ENCODE measurements around the gene CYTH4. TPM values are rescaled to one million over a fixed set of nuclear protein-coding genes. Genes with fewer than 3 reads are reported as not detected.

CYTH4 gene
- total RNA-seq, 1 donor from 2014 or later, result 57.1 TPM

DNA sequence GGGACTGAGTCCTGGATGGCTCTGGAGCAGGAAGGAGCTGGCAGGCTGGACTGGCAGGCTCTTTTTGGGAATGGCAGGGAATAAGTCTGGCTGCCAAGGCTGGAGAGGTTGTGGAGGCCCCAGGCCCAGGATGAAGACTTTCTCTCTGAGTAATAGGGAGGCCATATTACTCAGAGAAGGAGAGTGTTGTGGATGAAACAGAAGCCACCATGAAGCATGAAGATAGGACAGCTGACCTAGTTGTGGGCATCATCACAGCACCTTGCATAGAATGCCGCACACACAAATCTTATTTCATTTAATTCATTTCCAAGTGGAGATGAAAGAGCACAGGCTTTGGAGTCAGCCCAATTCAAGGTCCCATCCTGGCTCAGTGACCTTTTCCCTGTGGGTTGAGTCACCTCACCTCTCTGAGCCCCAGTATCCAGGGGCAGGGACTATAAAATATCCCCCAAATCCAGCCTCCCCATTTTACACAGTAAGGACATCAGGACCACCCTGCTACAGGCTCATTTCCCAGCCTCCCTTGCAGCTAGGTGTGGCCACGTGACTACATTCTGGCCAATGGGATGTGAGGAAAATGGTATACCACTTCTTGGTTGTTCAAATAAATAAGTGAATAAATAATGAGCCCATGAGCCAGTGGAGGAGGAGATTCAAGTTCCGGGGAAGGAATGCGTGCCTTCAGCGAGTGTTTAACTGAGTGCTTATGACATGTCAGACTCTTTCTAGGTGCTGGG, 9.4 kb downstream of the CYTH4 start:
- H3K27me3 Mint-ChIP-seq (ENCODE audit: insufficient read depth), result no peaks in the 10 kb centered on the region
- no peaks in the 10 kb centered on the region for H3K9me3 Mint-ChIP-seq
- H3K4me1 Mint-ChIP-seq (ENCODE audit: low read depth), result peaks cover 81% of the 10 kb centered on the region
- intact Hi-C loops (cut with micrococcal nuclease), result no loop called here
- no peak overlapping the region for H3K4me3 Mint-ChIP-seq
- peaks cover 66% of the 10 kb centered on the region for H3K36me3 Mint-ChIP-seq (ENCODE audit: low read depth)
- peak overlapping the region; percentile 70 for H3K27ac Mint-ChIP-seq
- DNase-seq (ENCODE audit: low spot score), result no peak

DNA sequence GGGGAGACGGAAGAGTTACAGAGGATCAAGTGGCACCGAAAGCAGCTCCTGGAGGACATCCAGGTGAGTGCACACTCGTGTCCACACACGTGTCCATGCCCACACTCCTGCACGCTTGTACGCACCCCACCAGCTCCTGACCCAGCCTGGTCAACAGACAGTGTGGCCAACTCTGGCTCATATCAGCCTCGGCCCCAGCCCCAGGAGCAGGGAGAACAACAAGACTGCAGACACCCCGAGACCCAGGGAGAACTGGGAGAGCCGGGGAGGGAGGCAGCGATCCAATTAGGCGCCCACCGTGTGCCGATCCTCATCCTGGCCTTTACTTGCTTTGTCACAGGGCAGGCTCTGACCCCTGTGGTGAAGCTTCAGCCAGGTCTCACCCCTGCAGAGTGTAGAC, 10.3 kb downstream of the CYTH4 start:
- intact Hi-C loops (cut with micrococcal nuclease), result no loop called here
- Mint-ChIP-seq H3K9me3 (no peaks in the 10 kb centered on the region), H3K36me3 (ENCODE audit: low read depth) (peaks cover 63% of the 10 kb centered on the region), H3K4me3 (no peak overlapping the region), H3K4me1 (ENCODE audit: low read depth) (peaks cover 75% of the 10 kb centered on the region), H3K27me3 (ENCODE audit: insufficient read depth) (no peaks in the 10 kb centered on the region), H3K27ac (no peak overlapping the region)
- no peak for DNase-seq (ENCODE audit: low spot score)

DNA sequence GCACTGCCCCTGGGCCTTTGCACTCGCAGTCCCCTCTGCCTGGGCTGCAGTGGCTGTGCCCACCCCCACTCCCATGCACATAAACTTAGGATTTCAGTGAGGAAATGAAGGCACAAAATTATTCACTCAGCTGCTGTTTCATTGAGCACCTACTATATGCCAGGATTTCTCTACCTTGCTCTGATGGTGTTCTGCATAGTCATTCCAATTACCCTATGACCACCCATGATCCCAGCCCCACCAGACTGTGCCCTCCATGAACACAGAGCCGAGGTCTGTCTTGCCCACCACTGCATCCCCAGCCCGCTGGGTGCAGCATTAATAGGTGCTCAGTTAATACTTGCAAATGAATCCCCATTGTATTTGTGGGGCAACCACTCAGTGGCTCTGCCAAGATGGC, 10.9 kb downstream of the CYTH4 start:
- DNase-seq (ENCODE audit: low spot score), result no peak
- intact Hi-C loops (cut with micrococcal nuclease), result no loop called here
- Mint-ChIP-seq H3K27ac (no peak overlapping the region), H3K4me3 (no peak overlapping the region), H3K4me1 (ENCODE audit: low read depth) (peaks cover 75% of the 10 kb centered on the region), H3K36me3 (ENCODE audit: low read depth) (peaks cover 62% of the 10 kb centered on the region), H3K9me3 (no peaks in the 10 kb centered on the region), H3K27me3 (ENCODE audit: insufficient read depth) (no peaks in the 10 kb centered on the region)

DNA sequence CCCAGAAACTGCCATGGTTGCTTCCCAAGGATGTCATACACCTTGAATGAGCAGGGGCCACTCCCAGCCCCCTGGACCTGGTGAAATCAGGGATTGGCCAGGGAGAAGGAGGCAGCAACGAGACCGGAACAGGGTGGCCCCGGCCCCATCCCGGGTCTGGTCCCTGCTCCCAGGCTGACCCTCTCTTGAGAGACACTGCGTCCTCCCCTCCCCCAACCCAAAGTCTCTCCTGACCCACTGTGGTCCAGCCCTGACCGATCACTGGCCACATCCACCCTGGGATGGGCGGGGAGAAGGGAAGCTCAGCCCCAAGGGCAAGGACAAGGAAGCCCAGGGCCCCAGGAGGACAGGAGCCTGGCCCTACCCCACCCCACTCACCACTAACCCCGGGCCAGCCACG, 12.4 kb downstream of the CYTH4 start:
- no peak for DNase-seq (ENCODE audit: low spot score)
- H3K27me3 Mint-ChIP-seq (ENCODE audit: insufficient read depth), result no peaks in the 10 kb centered on the region
- peaks cover 75% of the 10 kb centered on the region for H3K4me1 Mint-ChIP-seq (ENCODE audit: low read depth)
- no peaks in the 10 kb centered on the region for H3K9me3 Mint-ChIP-seq
- peak overlapping the region; percentile 33 for H3K4me3 Mint-ChIP-seq
- intact Hi-C loops (cut with micrococcal nuclease), result no loop called here
- peak overlapping the region; percentile 75 for H3K27ac Mint-ChIP-seq
- H3K36me3 Mint-ChIP-seq (ENCODE audit: low read depth), result peaks cover 55% of the 10 kb centered on the region

DNA sequence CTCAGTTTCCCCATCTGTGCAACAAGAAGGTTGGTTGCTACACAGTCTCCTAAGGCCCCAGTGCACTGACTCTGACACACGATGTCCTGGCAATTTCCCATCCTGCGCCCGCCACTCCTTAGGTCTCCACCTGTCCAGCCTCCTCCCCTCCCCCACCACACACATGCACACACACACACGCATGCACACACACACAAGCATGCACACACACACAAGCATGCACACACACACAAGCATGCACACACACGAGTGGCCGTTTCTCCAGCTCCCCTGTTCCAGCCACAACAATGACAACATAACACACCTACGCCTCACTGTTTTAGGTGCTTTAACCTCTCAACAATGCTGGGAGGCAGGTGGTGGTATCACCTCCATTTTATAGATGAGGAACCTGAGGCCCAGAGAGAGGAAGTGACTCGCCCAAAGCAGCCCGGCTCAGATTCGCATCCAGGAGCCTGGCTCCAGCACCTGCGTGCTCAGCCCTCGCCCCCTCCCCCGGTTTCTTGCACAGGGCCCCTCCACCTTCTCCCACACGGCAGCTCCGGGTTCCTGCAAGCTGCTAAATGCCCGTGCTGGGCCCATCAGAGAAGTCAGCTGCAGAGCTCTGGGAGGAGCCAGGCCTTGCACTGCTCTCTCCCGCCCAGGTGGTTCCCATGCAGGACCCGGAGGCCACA, 13.0 kb downstream of the CYTH4 start:
- H3K36me3 Mint-ChIP-seq (ENCODE audit: low read depth), result peaks cover 55% of the 10 kb centered on the region
- H3K9me3 Mint-ChIP-seq, result no peaks in the 10 kb centered on the region
- H3K4me3 Mint-ChIP-seq, result peak overlapping the region; percentile 33
- peaks cover 75% of the 10 kb centered on the region for H3K4me1 Mint-ChIP-seq (ENCODE audit: low read depth)
- intact Hi-C loops (cut with micrococcal nuclease), result no loop called here
- H3K27ac Mint-ChIP-seq, result peak overlapping the region; percentile 75
- no peaks in the 10 kb centered on the region for H3K27me3 Mint-ChIP-seq (ENCODE audit: insufficient read depth)
- no peak for DNase-seq (ENCODE audit: low spot score)

DNA sequence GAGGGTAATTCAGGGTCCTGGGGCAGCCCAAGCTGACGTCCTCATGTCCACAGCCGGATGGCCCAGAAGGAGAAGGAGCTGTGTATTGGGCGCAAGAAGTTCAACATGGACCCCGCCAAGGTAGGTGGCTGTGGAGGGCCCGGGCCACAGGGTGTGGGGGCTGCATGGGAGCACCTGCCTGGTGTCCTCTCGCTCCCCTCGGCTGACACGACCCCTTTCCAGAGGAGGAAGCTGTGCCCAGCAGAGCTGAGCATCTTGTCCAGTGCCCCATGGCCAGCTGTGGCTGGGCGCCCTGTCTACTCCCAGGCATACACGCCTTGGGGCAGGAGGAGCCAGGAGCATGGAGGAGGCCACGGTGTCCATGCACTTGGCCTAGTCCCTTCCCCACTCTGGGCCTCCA, 13.6 kb downstream of the CYTH4 start:
- Mint-ChIP-seq H3K27ac (peak overlapping the region; percentile 55), H3K4me3 (peak overlapping the region; percentile 5), H3K36me3 (ENCODE audit: low read depth) (peaks cover 57% of the 10 kb centered on the region), H3K9me3 (no peaks in the 10 kb centered on the region), H3K27me3 (ENCODE audit: insufficient read depth) (no peaks in the 10 kb centered on the region), H3K4me1 (ENCODE audit: low read depth) (peaks cover 76% of the 10 kb centered on the region)
- DNase-seq (ENCODE audit: low spot score), result no peak
- intact Hi-C loops (cut with micrococcal nuclease), result no loop called here

DNA sequence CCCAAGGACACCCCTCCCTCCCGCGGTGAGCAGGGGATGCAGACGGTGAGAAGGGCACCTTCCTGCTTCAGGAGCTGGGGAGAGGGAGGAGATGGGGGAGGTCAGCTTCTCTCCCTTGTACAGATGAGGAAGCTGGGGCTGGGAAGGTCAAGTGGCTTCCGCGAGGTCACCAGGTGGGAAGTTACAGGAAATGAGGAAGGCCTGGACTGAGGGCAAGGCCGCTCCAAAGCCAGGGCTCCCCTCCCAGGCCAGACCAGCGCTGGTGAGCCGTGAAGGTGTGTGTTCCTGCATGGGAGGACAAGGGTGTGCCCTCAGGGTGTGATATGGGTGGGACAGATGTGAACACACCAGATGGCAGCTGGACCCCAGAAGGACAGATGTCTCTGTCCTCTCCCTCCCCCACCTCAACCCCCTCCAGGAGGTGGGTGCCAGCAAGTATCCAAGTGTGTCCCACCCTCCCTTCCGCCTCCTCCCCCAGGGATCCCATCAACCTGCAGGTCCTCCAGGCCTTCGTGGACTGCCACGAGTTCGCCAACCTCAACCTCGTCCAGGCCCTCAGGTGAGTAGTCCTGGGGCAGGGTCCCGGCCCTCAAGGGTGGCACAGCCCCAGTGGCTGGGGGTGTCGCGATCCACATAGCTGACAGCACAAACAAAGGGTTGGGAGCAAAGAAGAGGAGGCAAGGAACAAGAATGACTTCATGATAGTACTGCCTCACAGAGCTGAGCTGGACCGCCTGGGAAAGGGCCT, 16.6 kb downstream of the CYTH4 start:
- intact Hi-C loops (cut with micrococcal nuclease), result no loop called here
- H3K36me3 Mint-ChIP-seq (ENCODE audit: low read depth), result peaks cover 53% of the 10 kb centered on the region
- no peaks in the 10 kb centered on the region for H3K9me3 Mint-ChIP-seq
- H3K4me3 Mint-ChIP-seq, result no peak overlapping the region
- peaks cover 71% of the 10 kb centered on the region for H3K4me1 Mint-ChIP-seq (ENCODE audit: low read depth)
- H3K27ac Mint-ChIP-seq, result peak overlapping the region; percentile 89
- H3K27me3 Mint-ChIP-seq (ENCODE audit: insufficient read depth), result no peaks in the 10 kb centered on the region
- no peak for DNase-seq (ENCODE audit: low spot score)

DNA sequence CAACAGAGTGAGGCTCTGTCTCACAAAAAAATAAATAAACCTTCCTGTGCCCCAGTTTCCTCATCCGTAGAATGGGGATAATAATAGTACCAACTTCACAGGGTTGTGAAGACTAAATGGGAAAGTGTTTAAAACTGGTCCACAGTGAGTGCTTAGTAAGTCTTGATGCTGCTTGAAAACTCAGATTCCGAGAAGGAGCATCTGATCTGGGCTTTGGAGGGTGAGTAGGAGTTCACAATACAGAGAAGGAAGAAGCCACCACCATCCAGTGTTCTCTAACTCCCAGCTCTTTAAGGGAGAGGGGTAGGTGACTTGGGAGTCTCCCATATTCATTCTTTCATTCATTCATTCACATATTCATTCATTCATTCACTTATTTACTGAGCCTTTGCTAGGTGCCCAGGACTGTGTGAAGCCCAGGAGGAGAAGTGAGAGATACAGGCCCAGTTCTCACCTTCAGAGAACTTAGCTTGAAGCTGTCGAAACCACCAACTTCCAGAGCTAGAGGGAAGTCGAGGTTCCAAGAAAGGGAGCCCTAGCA, 17.7 kb downstream of the CYTH4 start:
- Mint-ChIP-seq H3K4me3 (peak overlapping the region; percentile 31), H3K27ac (peak overlapping the region; percentile 89), H3K36me3 (ENCODE audit: low read depth) (peaks cover 54% of the 10 kb centered on the region), H3K9me3 (no peaks in the 10 kb centered on the region), H3K27me3 (ENCODE audit: insufficient read depth) (no peaks in the 10 kb centered on the region), H3K4me1 (ENCODE audit: low read depth) (peaks cover 67% of the 10 kb centered on the region)
- intact Hi-C loops (cut with micrococcal nuclease), result loop anchor here (1.0 kb wide), 1 partner anchor 17 kb away; no protein-coding TSS in a partner anchor
- no peak for DNase-seq (ENCODE audit: low spot score)

DNA sequence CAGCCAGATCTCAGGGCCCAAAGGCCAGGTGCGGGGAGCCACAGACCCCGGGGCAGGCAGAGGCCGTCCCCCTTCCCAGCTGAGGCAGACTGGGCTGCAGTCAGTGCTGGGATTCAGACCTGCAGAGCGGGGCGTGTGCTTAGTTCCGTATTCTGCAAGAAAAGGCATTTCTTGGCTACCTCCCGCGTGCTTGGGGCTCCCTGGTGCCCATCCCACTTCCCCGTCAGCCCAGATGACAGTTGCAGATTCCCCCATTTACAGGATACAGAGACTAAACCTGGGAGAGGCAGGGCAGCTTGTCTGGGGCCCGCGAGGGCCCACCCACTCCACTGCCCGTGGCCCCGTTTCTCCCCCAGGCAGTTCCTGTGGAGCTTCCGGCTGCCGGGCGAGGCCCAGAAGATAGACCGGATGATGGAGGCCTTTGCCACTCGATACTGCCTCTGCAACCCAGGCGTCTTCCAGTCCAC, 18.3 kb downstream of the CYTH4 start:
- peak overlapping the region; percentile 61 for H3K4me3 Mint-ChIP-seq
- peaks cover 56% of the 10 kb centered on the region for H3K36me3 Mint-ChIP-seq (ENCODE audit: low read depth)
- intact Hi-C loops (cut with micrococcal nuclease), result loop anchor here (1.0 kb wide), 1 partner anchor 17 kb away; no protein-coding TSS in a partner anchor
- no peaks in the 10 kb centered on the region for H3K9me3 Mint-ChIP-seq
- peaks cover 67% of the 10 kb centered on the region for H3K4me1 Mint-ChIP-seq (ENCODE audit: low read depth)
- H3K27ac Mint-ChIP-seq, result peak overlapping the region; percentile 89
- H3K27me3 Mint-ChIP-seq (ENCODE audit: insufficient read depth), result no peaks in the 10 kb centered on the region
- peak; percentile 40 for DNase-seq (ENCODE audit: low spot score)

DNA sequence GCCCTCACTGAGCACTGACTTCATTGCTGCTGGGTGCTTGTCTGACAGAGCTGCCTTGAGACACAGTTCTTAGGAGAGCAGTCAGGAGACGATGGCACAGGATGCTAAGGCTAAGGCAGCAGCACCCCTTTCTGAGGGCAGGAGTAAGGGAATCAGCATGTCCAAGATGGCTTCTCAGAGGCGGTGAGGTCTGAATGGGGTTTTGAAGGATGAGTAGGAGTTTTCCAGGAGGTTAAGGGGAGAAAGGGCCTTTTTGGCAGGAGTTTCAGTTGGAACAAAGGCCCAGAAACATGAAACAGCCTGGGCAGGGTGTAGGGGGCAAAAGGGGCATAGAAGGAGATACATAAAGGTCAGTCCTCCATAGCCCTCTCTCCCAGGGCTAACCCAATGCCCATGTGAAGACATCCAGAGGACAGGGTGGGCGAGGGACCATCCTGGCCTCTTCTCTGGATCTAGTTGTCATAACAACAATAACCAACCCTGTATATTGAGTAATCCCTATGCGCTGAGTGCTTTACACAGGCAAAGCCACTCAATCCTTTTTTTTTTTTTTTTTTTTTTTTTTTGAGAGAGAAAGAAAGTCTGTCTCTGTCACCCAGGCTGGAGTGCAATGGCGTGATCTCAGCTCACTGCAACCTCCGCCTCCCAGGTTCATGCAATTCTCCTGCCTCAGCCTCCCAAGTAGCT, 19.0 kb downstream of the CYTH4 start:
- Mint-ChIP-seq H3K27ac (peak overlapping the region; percentile 89), H3K9me3 (no peaks in the 10 kb centered on the region), H3K36me3 (ENCODE audit: low read depth) (peaks cover 59% of the 10 kb centered on the region), H3K4me1 (ENCODE audit: low read depth) (peaks cover 70% of the 10 kb centered on the region), H3K27me3 (ENCODE audit: insufficient read depth) (no peaks in the 10 kb centered on the region), H3K4me3 (peak overlapping the region; percentile 61)
- intact Hi-C loops (cut with micrococcal nuclease), result no loop called here
- DNase-seq (ENCODE audit: low spot score), result no peak

DNA sequence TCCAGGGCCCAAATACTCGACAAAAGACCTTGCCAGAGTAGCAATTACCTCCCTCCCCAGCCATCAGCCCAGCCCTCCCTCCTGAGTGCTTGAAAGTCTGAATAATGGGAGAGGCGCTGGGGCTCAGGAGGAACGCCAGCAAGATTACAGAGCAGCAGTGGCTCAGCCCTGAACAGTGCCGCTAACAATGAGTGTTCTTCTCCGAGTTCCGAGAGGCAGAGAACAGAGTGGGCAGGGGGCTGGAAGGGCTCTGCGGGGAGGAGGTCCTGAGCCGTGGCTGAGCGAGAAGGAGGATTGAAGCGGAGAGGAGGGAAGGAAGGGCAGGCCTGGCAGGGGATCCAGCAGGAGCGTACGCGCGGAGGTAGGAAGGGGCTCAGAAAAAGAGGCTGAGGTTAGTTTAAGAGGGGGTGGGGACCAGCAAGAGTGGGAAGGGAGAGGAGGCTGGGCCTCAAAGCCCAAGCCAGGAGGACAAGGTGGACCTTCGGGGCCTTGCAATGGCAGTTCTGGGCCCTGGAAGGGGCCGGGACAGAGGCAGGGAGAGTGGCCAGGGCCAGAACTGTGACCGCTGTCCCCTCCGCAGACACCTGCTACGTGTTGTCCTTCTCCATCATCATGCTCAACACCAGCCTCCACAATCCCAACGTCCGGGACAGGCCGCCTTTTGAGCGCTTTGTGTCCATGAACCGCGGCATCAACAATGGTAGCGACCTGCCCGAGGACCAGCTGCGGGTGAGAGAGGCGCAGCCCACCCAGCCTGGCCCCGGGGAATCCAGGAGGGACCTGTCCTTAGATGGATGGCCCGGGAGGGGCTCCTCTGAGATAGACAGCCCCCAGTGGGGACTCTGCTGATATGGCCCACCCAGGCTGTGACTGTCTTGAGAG, 20.6 kb downstream of the CYTH4 start:
- peaks cover 81% of the 10 kb centered on the region for H3K4me1 Mint-ChIP-seq (ENCODE audit: low read depth)
- intact Hi-C loops (cut with micrococcal nuclease), result no loop called here
- no peaks in the 10 kb centered on the region for H3K27me3 Mint-ChIP-seq (ENCODE audit: insufficient read depth)
- peak overlapping the region; percentile 94 for H3K27ac Mint-ChIP-seq
- no peak overlapping the region for H3K4me3 Mint-ChIP-seq
- no peaks in the 10 kb centered on the region for H3K9me3 Mint-ChIP-seq
- DNase-seq (ENCODE audit: low spot score), result no peak
- H3K36me3 Mint-ChIP-seq (ENCODE audit: low read depth), result peaks cover 58% of the 10 kb centered on the region

All from activated T-helper 1 cell treated with anti-CD3 and anti-CD28 coated beads, Interleukin-12 subunit alpha, Interleukin-12 subunit beta, Interleukin-2, Interleukin-4 antibody, amounts not matched to agents 30 ng/mL and 10 ng/mL and 1 ng/mL, durations not matched to agents 14 hours and 24 hours and 36 hours (primary cell).